A673 (cell line): ENCODE data around the gene BAIAP2L2. TPM values are rescaled to one million over a fixed set of nuclear protein-coding genes. Genes with fewer than 3 reads are reported as not detected.

ENCODE experiments used
- BruUV-seq: library from RNA; stranded (reverse); fragments of 400-500 nt; replicated peaks from 2 replicates; lab custom pipeline; 2021; lab: Mats Ljungman, UMichigan
- CTCF ChIA-PET: fragments of 300-600 bp; sonication (Branson Sonifier 250); formaldehyde crosslinking; loops from one replicate; lab custom pipeline; 2022; ENCODE audit warnings: antibody characterized with exemption; lab: Charles Lee
- POLR2A ChIA-PET: fragments of 300-600 bp; sonication (Branson Sonifier 250); formaldehyde crosslinking; loops from one replicate; lab custom pipeline; 2022; ENCODE audit warnings: antibody characterized with exemption; ENCODE audit not compliant: low non-redundant PET; lab: Charles Lee
- DNase-seq: peaks from one replicate; pipeline ENCODE4 v3.0.0-alpha.2; 2015; ENCODE audit warnings: low spot score
- H3K27ac ChIP-seq: fragments of 200-600 bp; sonication (generic); 2 replicates; pipeline ENCODE4 v1.5.1; 2016; ENCODE audit warnings: mixed run types, low read depth, mild to moderate bottlenecking, mixed read lengths, antibody characterized with exemption, low read length; ENCODE audit not compliant: poor library complexity, severe bottlenecking
- H3K27me3 ChIP-seq: fragments of 200-600 bp; sonication (generic); replicated peaks from 2 replicates; pipeline ENCODE4 v1.6.1; 2017; ENCODE audit warnings: mixed run types, low read depth, mild to moderate bottlenecking, mixed read lengths, antibody characterized with exemption, low read length; ENCODE audit not compliant: insufficient read depth, poor library complexity
- H3K36me3 ChIP-seq: fragments of 200-600 bp; sonication (generic); 2 replicates; pipeline ENCODE4 v1.6.1; 2016; ENCODE audit warnings: mixed run types, mild to moderate bottlenecking, mixed read lengths, antibody characterized with exemption, low read length; ENCODE audit not compliant: insufficient read depth, poor library complexity, severe bottlenecking
- H3K4me1 ChIP-seq: fragments of 200-600 bp; sonication (generic); 2 replicates; pipeline ENCODE4 v1.6.1; 2017; ENCODE audit warnings: mixed run types, mild to moderate bottlenecking, mixed read lengths, antibody characterized with exemption, low read length; ENCODE audit not compliant: insufficient read depth, poor library complexity, severe bottlenecking
- H3K4me3 ChIP-seq: fragments of 200-600 bp; sonication (generic); 2 replicates; pipeline ENCODE4 v1.5.1; 2016; ENCODE audit warnings: low read depth, mixed run types, mild to moderate bottlenecking, mixed read lengths, low read length; ENCODE audit not compliant: poor library complexity, severe bottlenecking
- H3K9me3 ChIP-seq: fragments of 200-600 bp; sonication (generic); 2 replicates; pipeline ENCODE4 v1.6.1; 2016; ENCODE audit warnings: mixed run types, low read depth, mild to moderate bottlenecking, mixed read lengths, antibody characterized with exemption, low read length; ENCODE audit not compliant: poor library complexity, severe bottlenecking
- EZH2 ChIP-seq: fragments of 200-600 bp; sonication (generic); IDR thresholded peaks from 2 replicates; pipeline ENCODE4 v1.6.1; 2017; ENCODE audit warnings: borderline replicate concordance, low read depth, mild to moderate bottlenecking, mixed read lengths, antibody characterized with exemption, low read length; ENCODE audit not compliant: poor library complexity, severe bottlenecking
- intact Hi-C: fragments of 100-400 bp; cut with micrococcal nuclease; formaldehyde crosslinking; loops from one replicate; pipeline ENCODE4 v1.10.0; 2022; ENCODE audit not compliant: unreplicated experiment
- total RNA-seq: library from RNA; stranded (reverse); gene quantifications from 2 replicates; pipeline ENCODE4 v1.2.3, GENCODE V29; 2021
- TF ChIP-seq, protein P1 (sequence below): fragments of 300-800, 200-600 bp; sonication (generic); conservative IDR thresholded peaks from 2 replicates; pipeline ENCODE4 v1.5.1; 2017; ENCODE audit warnings: low read depth, mild to moderate bottlenecking, antibody characterized with exemption, low read length, moderate library complexity, mixed read lengths

BAIAP2L2 gene
- total RNA-seq, 1 experiment from 2014 or later, result 2.5 TPM

DNA sequence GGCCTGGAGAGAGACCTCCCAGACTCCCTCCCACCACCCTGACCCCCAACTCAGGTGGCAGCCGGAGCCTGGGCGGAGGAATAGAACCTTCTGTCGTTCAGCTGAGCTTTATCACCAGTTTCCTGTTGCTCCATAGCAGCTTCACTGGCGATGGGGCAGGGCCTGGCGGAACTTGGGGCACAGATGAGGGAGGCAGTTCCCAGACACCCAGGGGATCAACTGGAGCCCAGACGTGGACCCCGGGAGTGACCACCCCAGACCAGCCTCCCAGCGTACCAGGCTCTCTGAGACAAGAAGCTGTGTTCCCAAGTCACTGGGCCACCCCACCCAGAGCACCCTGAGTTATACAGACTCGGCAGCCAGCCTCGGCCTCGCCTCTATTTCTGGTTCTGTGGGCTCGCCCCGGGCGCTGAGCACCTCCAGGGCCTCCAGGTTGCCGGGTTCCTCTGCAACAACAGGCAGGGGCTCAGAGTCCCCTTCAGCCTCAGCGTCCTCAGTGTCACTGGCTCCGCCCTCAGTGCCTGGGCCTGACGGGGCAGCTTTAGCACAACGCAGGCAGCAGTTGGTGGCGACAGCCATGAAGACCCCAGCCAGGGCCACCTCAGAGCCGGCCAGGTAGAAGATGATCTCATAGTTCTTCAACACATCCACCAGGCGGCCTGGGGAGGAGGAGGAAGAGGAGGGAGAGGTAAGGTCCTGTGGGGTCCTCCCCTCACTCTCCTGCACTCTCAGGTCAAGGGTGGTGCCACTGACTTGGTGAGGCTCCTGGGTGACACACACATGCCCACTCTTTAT is 32.2 kb downstream of the BAIAP2L2 start:
- H3K27ac ChIP-seq, result no peak overlapping the region
- BruUV-seq, result no TSS peak
- H3K36me3 ChIP-seq, result no peaks in the 10 kb centered on the region
- H3K9me3 ChIP-seq, result no peaks in the 10 kb centered on the region
- CTCF ChIA-PET, result no interaction called here
- intact Hi-C loops, result no loop called here
- POLR2A ChIA-PET, result no interaction called here
- no peak for DNase-seq
- no peak overlapping the region for H3K4me3 ChIP-seq
- H3K27me3 ChIP-seq, result peaks cover 18% of the 10 kb centered on the region
- peaks cover 12% of the 10 kb centered on the region for H3K4me1 ChIP-seq
- TF ChIP-seq EZH2, result no peak
- TF ChIP-seq, protein P1, sequence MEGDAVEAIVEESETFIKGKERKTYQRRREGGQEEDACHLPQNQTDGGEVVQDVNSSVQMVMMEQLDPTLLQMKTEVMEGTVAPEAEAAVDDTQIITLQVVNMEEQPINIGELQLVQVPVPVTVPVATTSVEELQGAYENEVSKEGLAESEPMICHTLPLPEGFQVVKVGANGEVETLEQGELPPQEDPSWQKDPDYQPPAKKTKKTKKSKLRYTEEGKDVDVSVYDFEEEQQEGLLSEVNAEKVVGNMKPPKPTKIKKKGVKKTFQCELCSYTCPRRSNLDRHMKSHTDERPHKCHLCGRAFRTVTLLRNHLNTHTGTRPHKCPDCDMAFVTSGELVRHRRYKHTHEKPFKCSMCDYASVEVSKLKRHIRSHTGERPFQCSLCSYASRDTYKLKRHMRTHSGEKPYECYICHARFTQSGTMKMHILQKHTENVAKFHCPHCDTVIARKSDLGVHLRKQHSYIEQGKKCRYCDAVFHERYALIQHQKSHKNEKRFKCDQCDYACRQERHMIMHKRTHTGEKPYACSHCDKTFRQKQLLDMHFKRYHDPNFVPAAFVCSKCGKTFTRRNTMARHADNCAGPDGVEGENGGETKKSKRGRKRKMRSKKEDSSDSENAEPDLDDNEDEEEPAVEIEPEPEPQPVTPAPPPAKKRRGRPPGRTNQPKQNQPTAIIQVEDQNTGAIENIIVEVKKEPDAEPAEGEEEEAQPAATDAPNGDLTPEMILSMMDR, result no peak

DNA sequence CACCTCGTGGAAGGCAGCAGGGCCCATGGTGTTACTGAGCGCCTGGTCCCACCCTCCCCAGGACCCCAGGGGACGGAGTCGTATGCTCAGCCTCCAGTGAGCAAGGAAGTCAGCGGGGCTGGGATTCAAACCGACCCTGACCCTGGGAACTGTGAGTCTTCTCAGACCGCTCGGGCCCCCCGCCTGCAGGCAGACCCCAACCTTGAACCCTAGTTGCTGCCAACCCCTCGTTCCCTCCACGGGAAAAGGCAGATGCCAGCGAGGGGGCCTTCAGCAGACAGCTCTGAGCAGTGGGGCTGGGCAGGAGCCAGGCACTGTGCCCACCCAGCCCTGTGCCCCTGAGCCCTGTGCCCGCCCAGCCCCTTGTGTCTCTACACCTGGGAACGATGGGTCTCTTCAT is 32.9 kb downstream of the BAIAP2L2 start:
- Histone ChIP-seq H3K4me1 (peaks cover 12% of the 10 kb centered on the region), H3K4me3 (no peak overlapping the region), H3K27ac (no peak overlapping the region), H3K27me3 (peaks cover 18% of the 10 kb centered on the region), H3K9me3 (no peaks in the 10 kb centered on the region), H3K36me3 (no peaks in the 10 kb centered on the region)
- no peak for TF ChIP-seq EZH2
- TF ChIP-seq, protein P1, result no peak
- CTCF ChIA-PET, result no interaction called here
- intact Hi-C loops, result no loop called here
- no TSS peak for BruUV-seq
- DNase-seq, result no peak
- POLR2A ChIA-PET, result no interaction called here

DNA sequence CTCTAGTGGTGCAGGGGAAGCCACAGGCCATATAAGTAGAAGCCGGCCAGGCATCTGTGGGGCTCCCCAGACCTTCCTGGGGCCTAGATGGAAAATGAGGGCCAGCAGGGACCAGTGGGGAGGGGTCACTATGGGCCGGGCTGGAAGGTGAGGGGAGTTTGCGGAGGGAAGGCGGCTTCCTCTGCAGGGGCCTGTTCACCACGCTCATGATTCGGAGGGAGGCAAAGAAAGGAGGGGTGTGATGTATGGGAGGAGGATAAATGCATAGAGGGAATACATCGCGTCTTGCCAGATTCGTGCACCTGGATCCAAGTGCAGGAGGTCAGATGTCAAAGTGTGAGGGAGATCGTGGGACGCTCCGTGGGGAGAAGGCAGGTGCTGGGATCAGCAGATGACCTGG is 33.4 kb downstream of the BAIAP2L2 start:
- DNase-seq, result no peak
- no TSS peak for BruUV-seq
- CTCF ChIA-PET, result no interaction called here
- no peak overlapping the region for H3K4me3 ChIP-seq
- TF ChIP-seq EZH2, result no peak
- TF ChIP-seq, protein P1, result no peak
- no peaks in the 10 kb centered on the region for H3K36me3 ChIP-seq
- intact Hi-C loops, result no loop called here
- H3K27ac ChIP-seq, result no peak overlapping the region
- no peaks in the 10 kb centered on the region for H3K9me3 ChIP-seq
- peaks cover 12% of the 10 kb centered on the region for H3K4me1 ChIP-seq
- POLR2A ChIA-PET, result no interaction called here
- H3K27me3 ChIP-seq, result peaks cover 15% of the 10 kb centered on the region
